Measurements from ENCODE around the gene LIMK2.

DNA sequence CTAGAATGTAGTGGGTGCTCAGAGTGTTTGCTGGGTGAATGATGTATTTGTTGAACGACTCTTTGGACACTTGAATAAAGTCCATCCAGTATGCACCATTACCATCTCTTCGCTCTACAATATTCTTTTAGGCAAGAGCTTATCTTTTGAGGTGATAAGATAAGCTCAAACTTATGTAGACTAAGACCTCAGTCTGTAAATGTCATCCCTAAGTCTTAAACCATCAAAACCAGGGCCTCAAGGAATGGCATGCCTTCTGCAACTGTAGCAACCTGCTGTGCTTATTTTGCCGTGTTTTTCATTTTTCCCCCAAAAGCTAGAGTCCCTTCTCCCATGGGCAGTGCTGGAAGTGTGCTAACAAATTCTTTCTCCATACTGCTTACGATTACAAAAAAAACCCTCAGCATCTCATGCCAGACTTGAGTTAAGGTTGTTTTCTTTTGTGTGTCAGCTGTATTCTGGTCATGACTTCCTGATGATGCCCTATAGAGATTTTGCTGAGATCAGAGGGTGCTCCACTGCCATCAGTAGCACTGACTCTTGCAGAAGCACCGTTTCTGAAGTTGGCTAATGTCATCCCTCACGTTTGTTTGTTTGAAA, 27.8 kb downstream of the LIMK2 start:
- TF ChIP-seq, protein P1, sequence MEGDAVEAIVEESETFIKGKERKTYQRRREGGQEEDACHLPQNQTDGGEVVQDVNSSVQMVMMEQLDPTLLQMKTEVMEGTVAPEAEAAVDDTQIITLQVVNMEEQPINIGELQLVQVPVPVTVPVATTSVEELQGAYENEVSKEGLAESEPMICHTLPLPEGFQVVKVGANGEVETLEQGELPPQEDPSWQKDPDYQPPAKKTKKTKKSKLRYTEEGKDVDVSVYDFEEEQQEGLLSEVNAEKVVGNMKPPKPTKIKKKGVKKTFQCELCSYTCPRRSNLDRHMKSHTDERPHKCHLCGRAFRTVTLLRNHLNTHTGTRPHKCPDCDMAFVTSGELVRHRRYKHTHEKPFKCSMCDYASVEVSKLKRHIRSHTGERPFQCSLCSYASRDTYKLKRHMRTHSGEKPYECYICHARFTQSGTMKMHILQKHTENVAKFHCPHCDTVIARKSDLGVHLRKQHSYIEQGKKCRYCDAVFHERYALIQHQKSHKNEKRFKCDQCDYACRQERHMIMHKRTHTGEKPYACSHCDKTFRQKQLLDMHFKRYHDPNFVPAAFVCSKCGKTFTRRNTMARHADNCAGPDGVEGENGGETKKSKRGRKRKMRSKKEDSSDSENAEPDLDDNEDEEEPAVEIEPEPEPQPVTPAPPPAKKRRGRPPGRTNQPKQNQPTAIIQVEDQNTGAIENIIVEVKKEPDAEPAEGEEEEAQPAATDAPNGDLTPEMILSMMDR (IDR thresholded peaks at IDR 0.05; ENCODE audit: low read depth, low read length): no peak
- no peak for TF ChIP-seq EZH2phosphoT487 (IDR thresholded peaks at IDR 0.05; ENCODE audit: low read depth)
